Astrocyte (in vitro differentiated cells and primary cell): ENCODE data around the gene UHRF2.

Source experiments
- CTCF ChIP-seq: IDR thresholded peaks from 2 replicates; pipeline ENCODE4 v1.5.1; 2011; ENCODE audit warnings: low read depth, mild to moderate bottlenecking, inconsistent platforms, low read length, moderate library complexity; ENCODE audit not compliant: insufficient read depth
- EZH2 ChIP-seq: IDR thresholded peaks from 2 replicates; pipeline ENCODE4 v1.6.1; 2012; ENCODE audit warnings: mild to moderate bottlenecking, low read length, inconsistent platforms; ENCODE audit not compliant: insufficient read depth

DNA sequence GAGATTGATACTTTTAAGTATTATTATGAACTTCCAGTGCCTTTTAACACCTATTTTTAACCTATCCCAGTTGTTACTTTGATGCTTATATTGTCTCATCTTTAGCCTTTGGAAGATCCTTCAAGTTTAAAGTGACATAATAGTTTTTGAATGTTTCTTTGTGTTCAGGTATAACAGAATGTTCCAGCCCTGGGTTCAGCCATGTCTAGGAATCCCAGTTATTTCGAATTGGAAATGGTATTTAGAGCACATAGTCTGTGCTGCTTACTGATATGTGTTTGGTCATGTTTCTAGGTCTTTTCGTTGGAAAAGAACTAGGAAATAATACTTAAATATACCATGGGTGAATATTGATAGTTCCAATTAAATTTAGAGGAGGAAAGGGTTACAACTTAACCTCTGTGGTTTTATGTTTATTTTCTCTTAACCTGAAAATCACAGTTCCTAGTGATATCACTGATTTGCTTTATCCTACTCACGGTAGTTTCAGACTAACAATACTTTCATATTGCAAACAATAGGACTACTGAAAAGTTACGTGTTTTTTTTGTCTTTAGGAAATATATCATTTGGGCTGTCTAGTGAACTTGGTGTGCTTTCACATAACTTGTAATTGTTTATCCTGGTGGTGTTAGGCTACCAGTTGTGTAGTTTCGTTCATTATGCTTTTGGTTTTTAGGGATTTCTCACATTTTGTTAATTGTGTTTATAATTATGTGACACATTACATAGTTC lies 37.8 kb downstream of the UHRF2 start:
- TF ChIP-seq CTCF (no peak), EZH2 (no peak)
